ENCODE data around the gene TTC34.

Gene TTC34

DNA sequence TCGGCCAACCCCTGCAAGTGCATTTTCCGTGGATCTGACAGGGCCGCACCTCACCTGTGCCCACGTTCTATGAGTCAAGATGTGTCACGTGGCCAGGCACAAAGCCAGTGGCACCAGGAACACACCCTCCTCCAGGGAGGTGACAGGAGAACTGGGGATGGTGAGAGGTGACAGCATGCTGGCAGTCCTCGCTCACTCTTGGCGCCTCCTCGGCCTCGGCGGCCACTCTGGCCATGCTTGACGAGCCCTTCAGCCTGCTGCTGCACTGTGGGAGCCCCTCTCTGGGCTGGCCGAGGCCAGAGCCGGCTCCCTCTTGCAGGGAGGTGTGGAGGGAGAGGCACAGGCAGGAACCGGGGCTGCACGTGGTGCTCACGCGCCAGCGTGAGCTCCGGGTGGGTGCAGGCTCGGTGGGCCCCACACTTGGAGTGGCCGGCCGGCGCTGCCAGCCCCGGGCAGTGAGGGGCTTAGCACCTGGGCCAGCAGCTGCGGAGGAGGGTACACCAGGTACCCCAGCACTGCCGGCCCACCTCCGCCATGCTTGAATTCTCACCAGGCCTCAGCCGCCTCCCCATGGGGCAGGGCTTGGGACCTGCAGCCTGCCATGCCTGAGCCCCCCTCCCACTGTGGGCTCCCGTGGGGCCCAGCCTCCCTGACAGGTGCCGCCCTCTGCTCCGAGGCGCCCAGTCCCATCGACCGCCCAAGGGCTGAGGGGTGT, 11.6 kb upstream of the TTC34 start:
- Histone ChIP-seq H4K20me1 (ENCODE audit: insufficient read depth, low read length, poor library complexity, severe bottlenecking) (no peaks in the 10 kb centered on the region), H3K9me2 (replicated peaks; ENCODE audit: low read depth, low read length) (no peaks in the 10 kb centered on the region), H3K36me3 (ENCODE audit: insufficient read depth, low read length) (no peaks in the 10 kb centered on the region), H3K9me3 (ENCODE audit: insufficient read depth, low read depth, low read length) (no peaks in the 10 kb centered on the region), H3K27me3 (ENCODE audit: insufficient read depth, low read length, poor library complexity, severe bottlenecking) (no peaks in the 10 kb centered on the region), H3K4me1 (ENCODE audit: insufficient read depth, low read length, poor library complexity, severe bottlenecking) (no peaks in the 10 kb centered on the region), H2AFZ (ENCODE audit: low read length) (no peak overlapping the region), H3K4me2 (ENCODE audit: low read depth, low read length, poor library complexity, severe bottlenecking) (no peak overlapping the region), H3K4me3 (ENCODE audit: low read length, poor library complexity, severe bottlenecking) (no peak overlapping the region), H3K79me2 (ENCODE audit: insufficient read depth, low read length) (no peaks in the 10 kb centered on the region), H3K9ac (ENCODE audit: low read depth, low read length, poor library complexity, severe bottlenecking) (no peak overlapping the region), H3F3A (ENCODE audit: low read depth) (no peaks in the 10 kb centered on the region)
- TF ChIP-seq, protein P1, sequence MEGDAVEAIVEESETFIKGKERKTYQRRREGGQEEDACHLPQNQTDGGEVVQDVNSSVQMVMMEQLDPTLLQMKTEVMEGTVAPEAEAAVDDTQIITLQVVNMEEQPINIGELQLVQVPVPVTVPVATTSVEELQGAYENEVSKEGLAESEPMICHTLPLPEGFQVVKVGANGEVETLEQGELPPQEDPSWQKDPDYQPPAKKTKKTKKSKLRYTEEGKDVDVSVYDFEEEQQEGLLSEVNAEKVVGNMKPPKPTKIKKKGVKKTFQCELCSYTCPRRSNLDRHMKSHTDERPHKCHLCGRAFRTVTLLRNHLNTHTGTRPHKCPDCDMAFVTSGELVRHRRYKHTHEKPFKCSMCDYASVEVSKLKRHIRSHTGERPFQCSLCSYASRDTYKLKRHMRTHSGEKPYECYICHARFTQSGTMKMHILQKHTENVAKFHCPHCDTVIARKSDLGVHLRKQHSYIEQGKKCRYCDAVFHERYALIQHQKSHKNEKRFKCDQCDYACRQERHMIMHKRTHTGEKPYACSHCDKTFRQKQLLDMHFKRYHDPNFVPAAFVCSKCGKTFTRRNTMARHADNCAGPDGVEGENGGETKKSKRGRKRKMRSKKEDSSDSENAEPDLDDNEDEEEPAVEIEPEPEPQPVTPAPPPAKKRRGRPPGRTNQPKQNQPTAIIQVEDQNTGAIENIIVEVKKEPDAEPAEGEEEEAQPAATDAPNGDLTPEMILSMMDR (conservative IDR thresholded peaks at IDR 0.05; ENCODE audit: low read length), result no peak
- no peak for TF ChIP-seq EZH2phosphoT487 (IDR thresholded peaks at IDR 0.05; ENCODE audit: borderline replicate concordance)

DNA sequence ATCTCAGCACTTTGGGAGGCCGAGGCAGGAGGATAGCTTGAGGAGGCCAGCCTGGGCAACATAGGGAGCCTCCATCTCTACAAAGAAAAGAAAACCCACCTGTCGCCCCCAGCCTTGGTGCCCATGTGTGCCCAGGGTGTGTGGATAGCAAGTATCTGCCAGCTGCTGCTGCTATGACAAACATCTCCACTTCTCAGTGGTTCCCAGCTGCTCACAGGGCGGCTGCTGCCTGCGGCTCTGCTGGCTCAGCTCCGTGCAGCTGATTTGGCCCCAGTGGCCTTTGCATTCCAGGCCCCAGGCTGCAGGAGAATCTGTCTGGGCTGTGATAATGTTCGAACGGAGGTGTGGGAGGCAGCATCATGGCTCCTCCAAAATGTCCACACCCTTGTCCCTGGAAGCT, 10.6 kb upstream of the TTC34 start:
- TF ChIP-seq, protein P1 (conservative IDR thresholded peaks at IDR 0.05; ENCODE audit: low read length), result no peak
- TF ChIP-seq EZH2phosphoT487 (IDR thresholded peaks at IDR 0.05; ENCODE audit: borderline replicate concordance), result no peak
- Histone ChIP-seq H3K9me3 (ENCODE audit: insufficient read depth, low read depth, low read length) (no peaks in the 10 kb centered on the region), H4K20me1 (ENCODE audit: insufficient read depth, low read length, poor library complexity, severe bottlenecking) (no peaks in the 10 kb centered on the region), H3F3A (ENCODE audit: low read depth) (no peaks in the 10 kb centered on the region), H3K36me3 (ENCODE audit: insufficient read depth, low read length) (no peaks in the 10 kb centered on the region), H3K4me2 (ENCODE audit: low read depth, low read length, poor library complexity, severe bottlenecking) (no peak overlapping the region), H3K9ac (ENCODE audit: low read depth, low read length, poor library complexity, severe bottlenecking) (no peak overlapping the region), H2AFZ (ENCODE audit: low read length) (no peak overlapping the region), H3K4me3 (ENCODE audit: low read length, poor library complexity, severe bottlenecking) (no peak overlapping the region), H3K9me2 (replicated peaks; ENCODE audit: low read depth, low read length) (no peaks in the 10 kb centered on the region), H3K4me1 (ENCODE audit: insufficient read depth, low read length, poor library complexity, severe bottlenecking) (no peaks in the 10 kb centered on the region), H3K27me3 (ENCODE audit: insufficient read depth, low read length, poor library complexity, severe bottlenecking) (no peaks in the 10 kb centered on the region), H3K79me2 (ENCODE audit: insufficient read depth, low read length) (no peaks in the 10 kb centered on the region)

DNA sequence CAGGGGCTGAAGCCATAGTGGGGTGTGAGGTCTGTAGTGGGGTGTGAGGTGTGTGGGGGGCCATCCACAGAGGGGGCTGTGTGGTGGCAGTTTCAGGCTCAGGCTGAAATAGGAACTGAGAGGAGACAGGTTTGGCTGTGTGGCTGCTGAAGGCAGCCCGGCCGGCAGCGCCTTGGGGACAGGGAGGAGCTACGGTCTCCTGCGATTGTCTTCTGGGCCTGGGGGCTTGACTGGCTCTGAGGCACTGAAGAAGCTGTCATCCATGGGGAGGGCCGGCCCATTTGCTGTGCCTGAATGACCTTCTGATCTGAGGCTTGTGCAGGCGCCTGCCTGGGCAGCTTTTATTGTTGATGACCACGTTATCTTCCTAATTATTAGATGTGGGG, 10.0 kb upstream of the TTC34 start:
- Histone ChIP-seq H3F3A (ENCODE audit: low read depth) (no peaks in the 10 kb centered on the region), H3K4me1 (ENCODE audit: insufficient read depth, low read length, poor library complexity, severe bottlenecking) (no peaks in the 10 kb centered on the region), H3K36me3 (ENCODE audit: insufficient read depth, low read length) (no peaks in the 10 kb centered on the region), H3K79me2 (ENCODE audit: insufficient read depth, low read length) (no peaks in the 10 kb centered on the region), H3K9me2 (replicated peaks; ENCODE audit: low read depth, low read length) (no peaks in the 10 kb centered on the region), H2AFZ (ENCODE audit: low read length) (no peak overlapping the region), H3K27me3 (ENCODE audit: insufficient read depth, low read length, poor library complexity, severe bottlenecking) (no peaks in the 10 kb centered on the region), H4K20me1 (ENCODE audit: insufficient read depth, low read length, poor library complexity, severe bottlenecking) (no peaks in the 10 kb centered on the region), H3K4me3 (ENCODE audit: low read length, poor library complexity, severe bottlenecking) (no peak overlapping the region), H3K9me3 (ENCODE audit: insufficient read depth, low read depth, low read length) (no peaks in the 10 kb centered on the region), H3K9ac (ENCODE audit: low read depth, low read length, poor library complexity, severe bottlenecking) (no peak overlapping the region), H3K4me2 (ENCODE audit: low read depth, low read length, poor library complexity, severe bottlenecking) (no peak overlapping the region)
- TF ChIP-seq, protein P1 (conservative IDR thresholded peaks at IDR 0.05; ENCODE audit: low read length), result no peak
- no peak for TF ChIP-seq EZH2phosphoT487 (IDR thresholded peaks at IDR 0.05; ENCODE audit: borderline replicate concordance)

Measured in Loucy (cell line).